H9 (cell line): ENCODE measurements around the gene WDR27. TPM values are rescaled to one million over a fixed set of nuclear protein-coding genes. Genes with fewer than 3 reads are reported as not detected.

Source experiments
- DNase-seq: peaks from one replicate; pipeline ENCODE4 v3.0.0-alpha.2; 2017
- H2AFZ ChIP-seq: one replicate; pipeline ENCODE4 v1.6.1; 2013; ENCODE audit warnings: mild to moderate bottlenecking, low read length, control low read depth, moderate library complexity
- H2AK5ac ChIP-seq: 2 replicates; pipeline ENCODE4 v1.6.1; 2013; ENCODE audit warnings: low read length, control low read depth, mixed read lengths; ENCODE audit not compliant: insufficient read length
- H2BK120ac ChIP-seq: one replicate; pipeline ENCODE4 v1.6.1; 2013; ENCODE audit warnings: low read depth, mild to moderate bottlenecking, low read length, control low read depth, inconsistent platforms; ENCODE audit not compliant: poor library complexity, severe bottlenecking
- H2BK12ac ChIP-seq: 2 replicates; pipeline ENCODE4 v1.6.1; 2013; ENCODE audit warnings: low read length, control low read depth, mixed read lengths, low read depth; ENCODE audit not compliant: insufficient read length
- H2BK15ac ChIP-seq: 2 replicates; pipeline ENCODE4 v1.6.1; 2013; ENCODE audit warnings: low read depth, low read length, control low read depth
- H2BK20ac ChIP-seq: one replicate; pipeline ENCODE4 v1.6.1; 2013; ENCODE audit warnings: low read depth, mild to moderate bottlenecking, low read length, control low read depth, inconsistent platforms; ENCODE audit not compliant: poor library complexity, severe bottlenecking
- H2BK5ac ChIP-seq: 2 replicates; pipeline ENCODE4 v1.6.1; 2013; ENCODE audit warnings: low read length, control low read depth, mixed read lengths; ENCODE audit not compliant: insufficient read length
- H3K14ac ChIP-seq: 2 replicates; pipeline ENCODE4 v1.6.1; 2013; ENCODE audit warnings: low read length, control low read depth; ENCODE audit not compliant: insufficient read depth
- H3K18ac ChIP-seq: 2 replicates; pipeline ENCODE4 v1.6.1; 2013; ENCODE audit warnings: low read depth, mild to moderate bottlenecking, mixed read lengths, low read length, control low read depth; ENCODE audit not compliant: insufficient read length
- H3K23ac ChIP-seq: 2 replicates; pipeline ENCODE4 v1.6.1; 2013; ENCODE audit warnings: low read length, control low read depth, mixed read lengths, low read depth; ENCODE audit not compliant: insufficient read length
- H3K23me2 ChIP-seq: 2 replicates; pipeline ENCODE4 v1.6.1; 2013; ENCODE audit warnings: low read depth, mild to moderate bottlenecking, mixed read lengths, low read length, control low read depth; ENCODE audit not compliant: insufficient read length, poor library complexity, severe bottlenecking
- H3K27ac ChIP-seq: 2 replicates; pipeline ENCODE4 v1.5.1; 2013; ENCODE audit warnings: low read length, control low read depth, mixed read lengths, low read depth; ENCODE audit not compliant: insufficient read length
- H3K27me3 ChIP-seq: 2 replicates; pipeline ENCODE4 v1.6.1; 2013; ENCODE audit warnings: low read length, control low read depth, inconsistent platforms; ENCODE audit not compliant: insufficient read depth
- H3K4ac ChIP-seq: 2 replicates; pipeline ENCODE4 v1.6.1; 2013; ENCODE audit warnings: low read depth, mild to moderate bottlenecking, control low read depth, inconsistent platforms, low read length, moderate library complexity
- H3K4me1 ChIP-seq: 2 replicates; pipeline ENCODE4 v1.6.1; 2013; ENCODE audit warnings: low read length, control low read depth, inconsistent platforms; ENCODE audit not compliant: insufficient read depth
- H3K4me2 ChIP-seq: 2 replicates; pipeline ENCODE4 v1.6.1; 2013; ENCODE audit warnings: low read length, control low read depth, mixed read lengths; ENCODE audit not compliant: insufficient read length, insufficient read depth
- H3K56ac ChIP-seq: 2 replicates; pipeline ENCODE4 v1.6.1; 2013; ENCODE audit warnings: low read depth, mild to moderate bottlenecking, mixed read lengths, low read length, control low read depth; ENCODE audit not compliant: insufficient read length
- H3K79me1 ChIP-seq: 2 replicates; pipeline ENCODE4 v1.6.1; 2013; ENCODE audit warnings: low read depth, mild to moderate bottlenecking, moderate library complexity, low read length, control low read depth, inconsistent platforms; ENCODE audit not compliant: insufficient read depth, poor library complexity, severe bottlenecking
- H3K79me2 ChIP-seq: 2 replicates; pipeline ENCODE4 v1.6.1; 2013; ENCODE audit warnings: low read length, control low read depth, inconsistent platforms; ENCODE audit not compliant: insufficient read depth
- H3K9ac ChIP-seq: 2 replicates; pipeline ENCODE4 v1.6.1; 2013; ENCODE audit warnings: low read length, control low read depth, mixed read lengths; ENCODE audit not compliant: insufficient read length; ENCODE audit errors: extremely low read depth
- H3K9me3 ChIP-seq: one replicate; pipeline ENCODE4 v1.6.1; 2013; ENCODE audit warnings: low read depth, low read length, inconsistent platforms; ENCODE audit not compliant: control insufficient read depth
- H3T11ph ChIP-seq: one replicate; pipeline ENCODE4 v1.6.1; 2013; ENCODE audit warnings: mild to moderate bottlenecking, low read length, control low read depth, inconsistent platforms
- H4K20me1 ChIP-seq: one replicate; pipeline ENCODE4 v1.6.1; 2013; ENCODE audit not compliant: control insufficient read depth, insufficient read length, insufficient read depth
- H4K5ac ChIP-seq: 2 replicates; pipeline ENCODE4 v1.6.1; 2013; ENCODE audit warnings: low read depth, mild to moderate bottlenecking, mixed read lengths, low read length, control low read depth; ENCODE audit not compliant: insufficient read length
- H4K8ac ChIP-seq: replicated peaks from 2 replicates; pipeline ENCODE4 v1.6.1; 2013; ENCODE audit warnings: low read length, control low read depth, mixed read lengths, low read depth; ENCODE audit not compliant: insufficient read length
- H4K91ac ChIP-seq: 2 replicates; pipeline ENCODE4 v1.6.1; 2013; ENCODE audit warnings: low read depth, mild to moderate bottlenecking, moderate library complexity, mixed read lengths, low read length, control low read depth; ENCODE audit not compliant: insufficient read length
- H3K27ac Mint-ChIP-seq, 3 experiments: 2 replicates in 2 of 3; 3 replicates in 1 of 3; pipeline ENCODE4 v1.8.0; 2020 to 2021; ENCODE audit warnings: mixed read lengths in 3 of 3, mild to moderate bottlenecking in 1 of 3, moderate library complexity in 1 of 3
- H3K27me3 Mint-ChIP-seq: 2 replicates; pipeline ENCODE4 v1.8.0; 2021; ENCODE audit warnings: low read depth, mild to moderate bottlenecking, moderate library complexity, mixed read lengths
- H3K36me3 Mint-ChIP-seq, 3 experiments: 2 replicates in 2 of 3; 3 replicates in 1 of 3; pipeline ENCODE4 v1.8.0; 2020 to 2021; ENCODE audit warnings: low read depth in 3 of 3, mixed read lengths in 3 of 3; ENCODE audit not compliant: insufficient read depth in 1 of 3
- H3K4me1 Mint-ChIP-seq, 2 experiments: 2 replicates each; pipeline ENCODE4 v1.8.0; 2020; ENCODE audit warnings: mixed read lengths in 2 of 2
- H3K4me3 Mint-ChIP-seq, 2 experiments: 2 replicates in 1 of 2; 3 replicates in 1 of 2; pipeline ENCODE4 v1.8.0; 2020 to 2021; ENCODE audit warnings: mild to moderate bottlenecking in 2 of 2, mixed read lengths in 2 of 2, moderate library complexity in 1 of 2
- H3K9me3 Mint-ChIP-seq, 2 experiments: 2 replicates in 1 of 2; 3 replicates in 1 of 2; pipeline ENCODE4 v1.8.0; 2020; ENCODE audit warnings: mild to moderate bottlenecking in 2 of 2, mixed read lengths in 2 of 2, moderate library complexity in 1 of 2
- WGBS: extraction: QIAGEN DNeasy Blood & Tissue Kit; methylation state at CpG from one replicate; pipeline ENCODE4 v1.1.7; 2013; ENCODE audit warnings: missing lambda C conversion rate, low lambda C conversion rate, mixed read lengths; ENCODE audit not compliant: insufficient read length; ENCODE audit errors: extremely low coverage; 5-methylcytosine and 5-hydroxymethylcytosine counted together
- total RNA-seq: library from RNA; stranded (reverse); gene quantifications from 2 replicates; pipeline ENCODE4 v1.2.1, GENCODE V29; 2021
- TF ChIP-seq, protein P1 (sequence below): fragments of 200-600 bp; sonication (generic); conservative IDR thresholded peaks from 3 replicates; pipeline ENCODE4 v1.8.0; 2021; ENCODE audit warnings: antibody characterized with exemption, mild to moderate bottlenecking

The WDR27 gene
- total RNA-seq, 1 experiment from 2014 or later = 48.7 TPM

DNA sequence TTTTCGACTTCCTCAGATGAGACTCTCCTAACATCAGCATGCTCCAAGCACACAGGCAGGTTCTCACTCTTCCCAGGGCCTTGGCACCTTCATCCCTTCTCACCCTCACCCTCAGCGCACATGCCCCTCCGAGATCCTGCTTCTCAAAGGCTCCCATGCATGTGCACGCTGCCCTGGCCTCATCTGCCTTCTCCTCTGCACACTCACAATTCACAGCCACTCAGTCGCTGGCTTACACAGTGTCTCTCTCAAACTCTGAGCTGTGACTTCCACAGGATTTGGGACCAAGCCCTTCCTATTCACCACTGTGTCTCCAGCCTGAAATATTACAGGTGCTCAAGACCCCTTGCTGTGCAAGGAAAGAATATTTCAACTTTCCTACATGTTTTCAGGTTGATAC lies 30.3 kb downstream of the WDR27 start:
- H3K9me3 Mint-ChIP-seq = no peaks in the 10 kb centered on the region; a peak in 2 of 5 replicates
- H2BK5ac ChIP-seq = no peak overlapping the region
- H4K8ac ChIP-seq = no peak overlapping the region
- no peak overlapping the region for H3K4me2 ChIP-seq
- no peak overlapping the region for H2BK15ac ChIP-seq
- no peaks in the 10 kb centered on the region for H3K23me2 ChIP-seq
- peaks cover 19 to 20% of the 10 kb centered on the region in 2 experiments for H3K4me1 Mint-ChIP-seq
- H4K5ac ChIP-seq = no peak overlapping the region
- no peak overlapping the region for H3K27ac ChIP-seq
- no peak overlapping the region for H2AK5ac ChIP-seq
- no peaks in the 10 kb centered on the region for H3K79me2 ChIP-seq
- no peak overlapping the region for H2AFZ ChIP-seq
- no peaks in the 10 kb centered on the region for H3K9me3 ChIP-seq
- no peaks in the 10 kb centered on the region for H4K20me1 ChIP-seq
- DNase-seq = no peak
- no peak overlapping the region for H3K9ac ChIP-seq
- WGBS = no CpG with 5 or more reads among the region's 5 CpGs
- no peak overlapping the region for H3T11ph ChIP-seq
- H2BK120ac ChIP-seq = no peak overlapping the region
- H2BK20ac ChIP-seq = no peak overlapping the region
- H3K36me3 Mint-ChIP-seq = peaks cover 24 to 69% (median 56%) of the 10 kb centered on the region in 3 experiments; a peak in 6 of 7 replicates
- H3K18ac ChIP-seq = no peak overlapping the region
- H3K4me1 ChIP-seq = no peaks in the 10 kb centered on the region; the same call in 1 of the 2 replicates
- TF ChIP-seq, protein P1, sequence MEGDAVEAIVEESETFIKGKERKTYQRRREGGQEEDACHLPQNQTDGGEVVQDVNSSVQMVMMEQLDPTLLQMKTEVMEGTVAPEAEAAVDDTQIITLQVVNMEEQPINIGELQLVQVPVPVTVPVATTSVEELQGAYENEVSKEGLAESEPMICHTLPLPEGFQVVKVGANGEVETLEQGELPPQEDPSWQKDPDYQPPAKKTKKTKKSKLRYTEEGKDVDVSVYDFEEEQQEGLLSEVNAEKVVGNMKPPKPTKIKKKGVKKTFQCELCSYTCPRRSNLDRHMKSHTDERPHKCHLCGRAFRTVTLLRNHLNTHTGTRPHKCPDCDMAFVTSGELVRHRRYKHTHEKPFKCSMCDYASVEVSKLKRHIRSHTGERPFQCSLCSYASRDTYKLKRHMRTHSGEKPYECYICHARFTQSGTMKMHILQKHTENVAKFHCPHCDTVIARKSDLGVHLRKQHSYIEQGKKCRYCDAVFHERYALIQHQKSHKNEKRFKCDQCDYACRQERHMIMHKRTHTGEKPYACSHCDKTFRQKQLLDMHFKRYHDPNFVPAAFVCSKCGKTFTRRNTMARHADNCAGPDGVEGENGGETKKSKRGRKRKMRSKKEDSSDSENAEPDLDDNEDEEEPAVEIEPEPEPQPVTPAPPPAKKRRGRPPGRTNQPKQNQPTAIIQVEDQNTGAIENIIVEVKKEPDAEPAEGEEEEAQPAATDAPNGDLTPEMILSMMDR = no peak
- no peak overlapping the region for H3K4me3 Mint-ChIP-seq
- H3K23ac ChIP-seq = no peak overlapping the region
- no peak overlapping the region; a peak in 1 of 7 replicates for H3K27ac Mint-ChIP-seq
- H3K27me3 Mint-ChIP-seq = no peaks in the 10 kb centered on the region
- H3K27me3 ChIP-seq = no peaks in the 10 kb centered on the region
- no peak overlapping the region for H4K91ac ChIP-seq
- no peak overlapping the region for H3K14ac ChIP-seq
- no peak overlapping the region for H2BK12ac ChIP-seq
- no peak overlapping the region for H3K4ac ChIP-seq
- no peaks in the 10 kb centered on the region for H3K79me1 ChIP-seq
- no peak overlapping the region for H3K56ac ChIP-seq
